Body of pancreas (tissue), 4 donors: ENCODE data around the gene KIRREL2.

ENCODE experiments used
- CTCF ChIP-seq, 7 experiments: fragments of 450-650 bp in 4 of 7; fragments of 200-600 bp in 3 of 7; sonication (generic) in 3 of 7; IDR thresholded peaks; one replicate each; pipeline ENCODE4 v1.5.1; 2016 to 2019; ENCODE audit warnings: antibody characterized with exemption in 7 of 7
- POLR2A ChIP-seq, 3 donors: fragments of 450-650 bp; IDR thresholded peaks; one replicate each; pipeline ENCODE4 v1.6.1; 2016; ENCODE audit warnings: antibody characterized with exemption in 3 of 3, mild to moderate bottlenecking in 2 of 3

- TF ChIP-seq CTCF (IDR thresholded peaks at IDR 0.05): no peak
- TF ChIP-seq POLR2A (IDR thresholded peaks at IDR 0.05): no peak
These were observed 43.4 kb upstream of the KIRREL2 start for GRCh38 chr19:35813043-35813890.
